IPS DF 6.9 (cell line): ENCODE results near the gene RBM3.
"Not testable (repeated sequence)": the region's sequence is repeated elsewhere in the genome, so short reads cannot be mapped to it uniquely, and the experiment has no call there.

Experiments used
- DNase-seq: peaks from one replicate; pipeline ENCODE4 v3.0.0-alpha.2; 2013; ENCODE audit warnings: low read depth, low spot score
- H3K27ac ChIP-seq: one replicate; pipeline ENCODE4 v1.5.1; 2013; ENCODE audit warnings: low read length, control low read depth
- H3K27me3 ChIP-seq: 2 replicates; pipeline ENCODE4 v1.6.1; 2013; ENCODE audit warnings: mild to moderate bottlenecking, low read length; ENCODE audit not compliant: control insufficient read depth, insufficient read depth
- H3K36me3 ChIP-seq: 2 replicates; pipeline ENCODE4 v1.6.1; 2013; ENCODE audit warnings: low read length; ENCODE audit not compliant: control insufficient read depth, insufficient read depth
- H3K4me1 ChIP-seq: 2 replicates; pipeline ENCODE4 v1.6.1; 2013; ENCODE audit warnings: low read length; ENCODE audit not compliant: control insufficient read depth, insufficient read depth
- H3K4me3 ChIP-seq: 2 replicates; pipeline ENCODE4 v1.5.1; 2013; ENCODE audit warnings: mild to moderate bottlenecking, low read length
- H3K9me3 ChIP-seq: 2 replicates; pipeline ENCODE4 v1.6.1; 2013; ENCODE audit warnings: low read length, inconsistent platforms; ENCODE audit not compliant: control insufficient read depth, insufficient read depth
- WGBS: extraction: QIAGEN DNeasy Blood & Tissue Kit; methylation state at CpG from one replicate; pipeline ENCODE4 v1.1.7; 2013; ENCODE audit warnings: mixed read lengths, missing lambda C conversion rate; ENCODE audit not compliant: insufficient read length, insufficient coverage; 5-methylcytosine and 5-hydroxymethylcytosine counted together

The RBM3 gene

GRCh38 chrX:48574270-48575266 is at the start of gene RBM3:
RBM3 (plus strand) TSS chrX:48574484; CDS start chrX:48575181, 697 bp downstream.
- DNase-seq, result peak; percentile 47
- peaks cover 18% of the 10 kb centered on the region for H3K36me3 ChIP-seq
- no peaks in the 10 kb centered on the region for H3K27me3 ChIP-seq
- no CpG with 5 or more reads among the region's 71 CpGs for WGBS
- H3K9me3 ChIP-seq, result no peaks in the 10 kb centered on the region
- H3K4me1 ChIP-seq, result 0 out of 2 replicates have a peak, but pooled peaks cover 3% of the 10 kb centered on the region
- peak within 1 kb of the TSS; percentile 95; the same call in 1 of the 2 replicates for H3K4me3 ChIP-seq
- H3K27ac ChIP-seq, result no peak within 1 kb of the TSS

- not testable (repeated sequence) for H3K4me3 ChIP-seq, H3K27ac ChIP-seq, H3K9me3 ChIP-seq, H3K4me1 ChIP-seq, DNase-seq, H3K27me3 ChIP-seq
- peaks cover 15% of the 10 kb centered on the region; the same call in 1 of the 2 replicates for H3K36me3 ChIP-seq
- WGBS, result no CpG with 5 or more reads among the region's 8 CpGs
Observed at GRCh38 chrX:48525853-48526252, 48.4 kb upstream of the RBM3 start.

- no CpG with 5 or more reads among the region's 3 CpGs for WGBS
- peaks cover 9% of the 10 kb centered on the region; the same call in 1 of the 2 replicates for H3K36me3 ChIP-seq
- no peaks in the 10 kb centered on the region for H3K27me3 ChIP-seq
- no peak for DNase-seq
- no peaks in the 10 kb centered on the region for H3K4me1 ChIP-seq
- no peak overlapping the region for H3K27ac ChIP-seq
- H3K4me3 ChIP-seq, result no peak overlapping the region
- no peaks in the 10 kb centered on the region for H3K9me3 ChIP-seq
Observed at GRCh38 chrX:48530736-48531135, 43.5 kb upstream of the RBM3 start.

GRCh38 chrX:48531358-48531959 is 42.8 kb upstream of the RBM3 start:
- H3K4me1 ChIP-seq, result no peaks in the 10 kb centered on the region
- no peaks in the 10 kb centered on the region for H3K27me3 ChIP-seq
- no peaks in the 10 kb centered on the region for H3K9me3 ChIP-seq
- peaks cover 9% of the 10 kb centered on the region; the same call in 1 of the 2 replicates for H3K36me3 ChIP-seq
- DNase-seq, result no peak
- H3K27ac ChIP-seq, result no peak overlapping the region
- WGBS, result no CpG with 5 or more reads among the region's 5 CpGs
- H3K4me3 ChIP-seq, result no peak overlapping the region

GRCh38 chrX:48532161-48532560 is 42.1 kb upstream of the RBM3 start:
- Histone ChIP-seq H3K4me3 (no peak overlapping the region), H3K4me1 (no peaks in the 10 kb centered on the region), H3K27ac (no peak overlapping the region), H3K9me3 (no peaks in the 10 kb centered on the region), H3K36me3 (peaks cover 4% of the 10 kb centered on the region; the same call in 1 of the 2 replicates), H3K27me3 (no peaks in the 10 kb centered on the region)
- WGBS, result no CpG with 5 or more reads among the region's 1 CpG
- no peak for DNase-seq

- WGBS, result no CpG with 5 or more reads among the region's 3 CpGs
- no peaks in the 10 kb centered on the region for H3K4me1 ChIP-seq
Observed at GRCh38 chrX:48533165-48533564, 41.1 kb upstream of the RBM3 start.

GRCh38 chrX:48538641-48539344 is 35.5 kb upstream of the RBM3 start:
- DNase-seq, result no peak
- no CpG with 5 or more reads among the region's 23 CpGs for WGBS
- H3K4me1 ChIP-seq, result peaks cover 1% of the 10 kb centered on the region
- no peak overlapping the region for H3K27ac ChIP-seq
- H3K4me3 ChIP-seq, result no peak overlapping the region
- H3K36me3 ChIP-seq, result no peaks in the 10 kb centered on the region
- H3K27me3 ChIP-seq, result no peaks in the 10 kb centered on the region
- no peaks in the 10 kb centered on the region for H3K9me3 ChIP-seq

More at GRCh38 chrX:48533165-48533564, 41.1 kb upstream of the RBM3 start:
- H3K36me3 ChIP-seq, result peaks cover 2% of the 10 kb centered on the region; the same call in 1 of the 2 replicates
- no peak overlapping the region for H3K4me3 ChIP-seq
- H3K27ac ChIP-seq, result no peak overlapping the region
- H3K9me3 ChIP-seq, result no peaks in the 10 kb centered on the region
- H3K27me3 ChIP-seq, result no peaks in the 10 kb centered on the region
- DNase-seq, result no peak

GRCh38 chrX:48539345-48540027 is 34.8 kb upstream of the RBM3 start, which contains the start of gene TBC1D25:
TBC1D25 (plus strand) TSS chrX:48539714; CDS start chrX:48539798, 84 bp downstream.
- Histone ChIP-seq H3K9me3 (no peaks in the 10 kb centered on the region), H3K4me3 (peak within 1 kb of the TSS; percentile 54; the same call in 1 of the 2 replicates), H3K27me3 (no peaks in the 10 kb centered on the region), H3K4me1 (peaks cover 1% of the 10 kb centered on the region), H3K27ac (no peak within 1 kb of the TSS), H3K36me3 (no peaks in the 10 kb centered on the region)
- DNase-seq, result peak; percentile 90
- WGBS, result no CpG with 5 or more reads among the region's 59 CpGs

GRCh38 chrX:48540028-48540375 is 34.3 kb upstream of the RBM3 start:
- Histone ChIP-seq H3K36me3 (no peaks in the 10 kb centered on the region), H3K27me3 (no peaks in the 10 kb centered on the region), H3K9me3 (no peaks in the 10 kb centered on the region), H3K4me3 (peak overlapping the region; percentile 54; the same call in 1 of the 2 replicates), H3K4me1 (peaks cover 1% of the 10 kb centered on the region), H3K27ac (no peak overlapping the region)
- DNase-seq, result no peak
- no CpG with 5 or more reads among the region's 12 CpGs for WGBS
